Progenitor cell of endocrine pancreas (in vitro differentiated cells): ENCODE measurements around the gene TARDBP. TPM values are rescaled to one million over a fixed set of nuclear protein-coding genes. Genes with fewer than 3 reads are reported as not detected.
"Not testable (repeated sequence)": the region's sequence is repeated elsewhere in the genome, so short reads cannot be mapped to it uniquely, and the experiment has no call there.

Source experiments
- DNase-seq: peaks from one replicate; pipeline ENCODE4 v3.0.0; 2021; ENCODE audit warnings: low spot score; ENCODE audit not compliant: unreplicated experiment
- H3K27ac Mint-ChIP-seq: 2 replicates; pipeline ENCODE4 v1.8.0; 2021; ENCODE audit warnings: mild to moderate bottlenecking, moderate library complexity, mixed read lengths
- H3K27me3 Mint-ChIP-seq: 2 replicates; pipeline ENCODE4 v1.8.0; 2021; ENCODE audit warnings: mixed read lengths
- H3K36me3 Mint-ChIP-seq: 2 replicates; pipeline ENCODE4 v1.8.0; 2022; ENCODE audit warnings: mixed read lengths; ENCODE audit not compliant: insufficient read depth
- H3K4me1 Mint-ChIP-seq: 2 replicates; pipeline ENCODE4 v1.8.0; 2021; ENCODE audit warnings: low read depth, mixed read lengths
- H3K4me3 Mint-ChIP-seq: 2 replicates; pipeline ENCODE4 v1.8.0; 2021; ENCODE audit warnings: low read depth, mild to moderate bottlenecking, moderate library complexity, mixed read lengths
- H3K9me3 Mint-ChIP-seq: 2 replicates; pipeline ENCODE4 v1.8.0; 2021; ENCODE audit warnings: low read depth, mixed read lengths
- total RNA-seq: library from RNA; stranded (reverse); gene quantifications from 2 replicates; pipeline ENCODE4 v1.2.1, GENCODE V29; 2021
- TF ChIP-seq, protein P1 (sequence below): fragments of 200-600 bp; sonication (generic); IDR thresholded peaks from one replicate; pipeline ENCODE4 v1.5.0; 2021; ENCODE audit warnings: antibody characterized with exemption, mild to moderate bottlenecking; ENCODE audit not compliant: unreplicated experiment

Gene TARDBP
- total RNA-seq, 1 donor from 2014 or later: 197 TPM

- H3K27me3 Mint-ChIP-seq: no peaks in the 10 kb centered on the region
- no peaks in the 10 kb centered on the region for H3K4me1 Mint-ChIP-seq
- peaks cover 20% of the 10 kb centered on the region for H3K36me3 Mint-ChIP-seq
- peak overlapping the region; percentile 59 for H3K27ac Mint-ChIP-seq
- no peak for DNase-seq
- TF ChIP-seq, protein P1, sequence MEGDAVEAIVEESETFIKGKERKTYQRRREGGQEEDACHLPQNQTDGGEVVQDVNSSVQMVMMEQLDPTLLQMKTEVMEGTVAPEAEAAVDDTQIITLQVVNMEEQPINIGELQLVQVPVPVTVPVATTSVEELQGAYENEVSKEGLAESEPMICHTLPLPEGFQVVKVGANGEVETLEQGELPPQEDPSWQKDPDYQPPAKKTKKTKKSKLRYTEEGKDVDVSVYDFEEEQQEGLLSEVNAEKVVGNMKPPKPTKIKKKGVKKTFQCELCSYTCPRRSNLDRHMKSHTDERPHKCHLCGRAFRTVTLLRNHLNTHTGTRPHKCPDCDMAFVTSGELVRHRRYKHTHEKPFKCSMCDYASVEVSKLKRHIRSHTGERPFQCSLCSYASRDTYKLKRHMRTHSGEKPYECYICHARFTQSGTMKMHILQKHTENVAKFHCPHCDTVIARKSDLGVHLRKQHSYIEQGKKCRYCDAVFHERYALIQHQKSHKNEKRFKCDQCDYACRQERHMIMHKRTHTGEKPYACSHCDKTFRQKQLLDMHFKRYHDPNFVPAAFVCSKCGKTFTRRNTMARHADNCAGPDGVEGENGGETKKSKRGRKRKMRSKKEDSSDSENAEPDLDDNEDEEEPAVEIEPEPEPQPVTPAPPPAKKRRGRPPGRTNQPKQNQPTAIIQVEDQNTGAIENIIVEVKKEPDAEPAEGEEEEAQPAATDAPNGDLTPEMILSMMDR: no peak
- no peak overlapping the region for H3K4me3 Mint-ChIP-seq
- H3K9me3 Mint-ChIP-seq: no peaks in the 10 kb centered on the region
These were observed 15.6 kb downstream of the TARDBP start for GRCh38 chr1:11028018-11028417.

- TF ChIP-seq, protein P1: no peak
- H3K27ac Mint-ChIP-seq: peak overlapping the region; percentile 75
- H3K4me1 Mint-ChIP-seq: no peaks in the 10 kb centered on the region
- H3K27me3 Mint-ChIP-seq: no peaks in the 10 kb centered on the region
- no peak for DNase-seq
- no peak overlapping the region for H3K4me3 Mint-ChIP-seq
- H3K9me3 Mint-ChIP-seq: no peaks in the 10 kb centered on the region
- H3K36me3 Mint-ChIP-seq: peaks cover 10% of the 10 kb centered on the region
These were observed 18.4 kb downstream of the TARDBP start for GRCh38 chr1:11030865-11031264.

GRCh38 chr1:11031624-11032262 lies 19.3 kb downstream of the TARDBP start:
- no peak overlapping the region for H3K27ac Mint-ChIP-seq
- peaks cover 8% of the 10 kb centered on the region for H3K36me3 Mint-ChIP-seq
- TF ChIP-seq, protein P1: no peak
- H3K27me3 Mint-ChIP-seq: no peaks in the 10 kb centered on the region
- H3K9me3 Mint-ChIP-seq: no peaks in the 10 kb centered on the region
- H3K4me3 Mint-ChIP-seq: no peak overlapping the region
- no peaks in the 10 kb centered on the region for H3K4me1 Mint-ChIP-seq
- DNase-seq: no peak

- not testable (repeated sequence) for H3K27me3 Mint-ChIP-seq, H3K4me3 Mint-ChIP-seq
These were observed 24.7 kb downstream of the TARDBP start for GRCh38 chr1:11037019-11037739.

GRCh38 chr1:11037740-11038182 lies 25.3 kb downstream of the TARDBP start:
- Mint-ChIP-seq H3K4me1 (no peaks in the 10 kb centered on the region), H3K27ac (no peak overlapping the region), H3K4me3 (no peak overlapping the region), H3K36me3 (no peaks in the 10 kb centered on the region), H3K9me3 (no peaks in the 10 kb centered on the region), H3K27me3 (peaks cover 8% of the 10 kb centered on the region)
- TF ChIP-seq, protein P1: peak; percentile 97
- DNase-seq: peak; percentile 79

More at GRCh38 chr1:11037019-11037739, 24.7 kb downstream of the TARDBP start:
- H3K9me3 Mint-ChIP-seq, H3K27ac Mint-ChIP-seq, DNase-seq, H3K4me1 Mint-ChIP-seq, H3K36me3 Mint-ChIP-seq: not testable (repeated sequence)
